Activated B cell treated with CpG ODN at 0.5 μM for 24 hours (primary cell): ENCODE data around the gene RDH11. TPM values are rescaled to one million over a fixed set of nuclear protein-coding genes. Genes with fewer than 3 reads are reported as not detected.
"Not testable (repeated sequence)": the region's sequence is repeated elsewhere in the genome, so short reads cannot be mapped to it uniquely, and the experiment has no call there.

ENCODE experiments used
- ATAC-seq: fragments of 200-7000 bp; cut with Tn5 transposase; one replicate; pipeline ENCODE4 v1.10.0; 2021; ENCODE audit warnings: low read depth, mild to moderate bottlenecking, moderate library complexity
- CTCF ChIA-PET: fragments of 350-600 bp; sonication (Branson Sonifier 250); formaldehyde crosslinking; loops from one replicate; lab custom pipeline; 2021; ENCODE audit warnings: antibody characterized with exemption; lab: Charles Lee
- POLR2A ChIA-PET: fragments of 350-600 bp; sonication (Branson Sonifier 250); formaldehyde crosslinking; loops from one replicate; lab custom pipeline; 2021; ENCODE audit warnings: antibody characterized with exemption; lab: Charles Lee
- DNase-seq: peaks from one replicate; pipeline ENCODE4 v3.0.0; 2022
- H3K27ac Mint-ChIP-seq: one replicate; pipeline ENCODE4 v1.8.0; 2020; ENCODE audit warnings: mixed read lengths
- H3K27me3 Mint-ChIP-seq: one replicate; pipeline ENCODE4 v1.8.0; 2021; ENCODE audit warnings: mixed read lengths
- H3K36me3 Mint-ChIP-seq: one replicate; pipeline ENCODE4 v1.8.0; 2021; ENCODE audit warnings: low read depth, mixed read lengths
- H3K4me1 Mint-ChIP-seq: one replicate; pipeline ENCODE4 v1.8.0; 2021; ENCODE audit warnings: mixed read lengths
- H3K4me3 Mint-ChIP-seq: one replicate; pipeline ENCODE4 v1.8.0; 2020; ENCODE audit warnings: mild to moderate bottlenecking, mixed read lengths
- H3K9me3 Mint-ChIP-seq: one replicate; pipeline ENCODE4 v1.8.0; 2020; ENCODE audit warnings: mixed read lengths
- CTCF ChIP-seq: fragments of 200-600 bp; IDR thresholded peaks from one replicate; pipeline ENCODE4 v1.8.0; 2022; ENCODE audit warnings: antibody characterized with exemption, mild to moderate bottlenecking
- intact Hi-C: fragments of 100-400 bp; cut with micrococcal nuclease; formaldehyde crosslinking; loops from one replicate; pipeline ENCODE4 v1.15.1; 2024
- total RNA-seq: library from RNA; stranded (reverse); gene quantifications from 2 replicates; pipeline ENCODE4 v1.2.3, GENCODE V29; 2022

The RDH11 gene
- total RNA-seq, 1 donor from 2014 or later, result 34.7 TPM

- ChIA-PET POLR2A (no interaction called here), CTCF (no interaction called here)
- no peak overlapping the region for H3K27ac Mint-ChIP-seq
- H3K4me3 Mint-ChIP-seq, result no peak overlapping the region
- H3K36me3 Mint-ChIP-seq, result no peaks in the 10 kb centered on the region
- ATAC-seq, result no peak
- intact Hi-C loops, result no loop called here
- no peaks in the 10 kb centered on the region for H3K9me3 Mint-ChIP-seq
- TF ChIP-seq CTCF, result no peak
- peaks cover 17% of the 10 kb centered on the region for H3K27me3 Mint-ChIP-seq
- H3K4me1 Mint-ChIP-seq, result peaks cover 5% of the 10 kb centered on the region
- no peak for DNase-seq
Measured at GRCh38 chr14:67718265-67718664, 22.7 kb upstream of the RDH11 start.

- ChIA-PET POLR2A (no interaction called here), CTCF (no interaction called here)
- intact Hi-C loops, result no loop called here
- DNase-seq, result no peak
- no peak for TF ChIP-seq CTCF
- ATAC-seq, result no peak
- Mint-ChIP-seq H3K27ac (no peak overlapping the region), H3K4me1 (no peaks in the 10 kb centered on the region), H3K36me3 (no peaks in the 10 kb centered on the region), H3K9me3 (no peaks in the 10 kb centered on the region), H3K27me3 (peaks cover 9% of the 10 kb centered on the region), H3K4me3 (no peak overlapping the region)
Measured at GRCh38 chr14:67717048-67717447, 21.5 kb upstream of the RDH11 start.

GRCh38 chr14:67710209-67710608, 14.6 kb upstream of the RDH11 start:
- no peaks in the 10 kb centered on the region for H3K4me1 Mint-ChIP-seq
- peaks cover 3% of the 10 kb centered on the region for H3K27me3 Mint-ChIP-seq
- peaks cover 6% of the 10 kb centered on the region for H3K9me3 Mint-ChIP-seq
- no peaks in the 10 kb centered on the region for H3K36me3 Mint-ChIP-seq
- no peak overlapping the region for H3K27ac Mint-ChIP-seq
- DNase-seq, result no peak
- ChIA-PET POLR2A (no interaction called here), CTCF (interaction anchor here (1.5 to 1.7 kb wide), 2 partner anchors 125 to 138 kb away, joined by 4 read pairs; no protein-coding TSS in a partner anchor)
- no peak for ATAC-seq
- TF ChIP-seq CTCF, result no peak
- intact Hi-C loops, result no loop called here
- H3K4me3 Mint-ChIP-seq, result no peak overlapping the region

GRCh38 chr14:67709796-67710195, 14.2 kb upstream of the RDH11 start:
- POLR2A ChIA-PET, H3K4me3 Mint-ChIP-seq, ATAC-seq, H3K36me3 Mint-ChIP-seq, H3K9me3 Mint-ChIP-seq, H3K4me1 Mint-ChIP-seq, H3K27ac Mint-ChIP-seq, intact Hi-C loops, DNase-seq, H3K27me3 Mint-ChIP-seq: not testable (repeated sequence)
- CTCF ChIA-PET, result interaction anchor here (1.5 kb wide), 1 partner anchor 138 kb away, joined by 4 read pairs; no protein-coding TSS in a partner anchor

- CTCF ChIA-PET, H3K27ac Mint-ChIP-seq, H3K4me3 Mint-ChIP-seq, intact Hi-C loops, H3K4me1 Mint-ChIP-seq, ATAC-seq, H3K9me3 Mint-ChIP-seq, H3K27me3 Mint-ChIP-seq, POLR2A ChIA-PET, DNase-seq, H3K36me3 Mint-ChIP-seq: not testable (repeated sequence)
Measured at GRCh38 chr14:67709346-67709745, 13.8 kb upstream of the RDH11 start.

- intact Hi-C loops, result loop anchor here (2.0 kb wide), 1 partner anchor 178 kb away; no protein-coding TSS in a partner anchor
- ATAC-seq (no peak), DNase-seq (no peak)
- H3K36me3 Mint-ChIP-seq, result no peaks in the 10 kb centered on the region
- no peak for TF ChIP-seq CTCF
- no peak overlapping the region for H3K4me3 Mint-ChIP-seq
- POLR2A ChIA-PET, result no interaction called here
- H3K27ac Mint-ChIP-seq, result no peak overlapping the region
- H3K9me3 Mint-ChIP-seq, result peaks cover 4% of the 10 kb centered on the region
- no peaks in the 10 kb centered on the region for H3K27me3 Mint-ChIP-seq
- no peaks in the 10 kb centered on the region for H3K4me1 Mint-ChIP-seq
- CTCF ChIA-PET, result interaction anchor here (0.6 to 9.2 kb wide), 14 partner anchors 13 to 285 kb away, joined by 3 to 180 read pairs (median 8); partner anchors contain the start of genes ARG2 and PIGH
Measured at GRCh38 chr14:67705211-67705610, 9.6 kb upstream of the RDH11 start.
